NCI-H2196 treated with DMSO at 0.1 percent for 48 hours (cell line): ENCODE data around the gene GYPB.
"Not testable (repeated sequence)": the region's sequence is repeated elsewhere in the genome, so short reads cannot be mapped to it uniquely, and the experiment has no call there.

ENCODE experiments used
- DNase-seq: peaks from one replicate; lab custom pipeline; 2025; ENCODE audit not compliant: unreplicated experiment; lab: John Stamatoyannopoulos, UW

GYPB gene

GRCh38 chr4:144019277-144019676 lies at the start of gene GYPB:
TSS of gene GYPB (minus strand) at chr4:144019380. CDS start at chr4:144019287, 93 bp downstream.
- not testable (repeated sequence) for DNase-seq

- not testable (repeated sequence) for DNase-seq
These were observed 42.4 kb upstream of the GYPB start for GRCh38 chr4:144061556-144061955.

- not testable (repeated sequence) for DNase-seq
These were observed 41.2 kb upstream of the GYPB start for GRCh38 chr4:144060234-144060859.

DNA sequence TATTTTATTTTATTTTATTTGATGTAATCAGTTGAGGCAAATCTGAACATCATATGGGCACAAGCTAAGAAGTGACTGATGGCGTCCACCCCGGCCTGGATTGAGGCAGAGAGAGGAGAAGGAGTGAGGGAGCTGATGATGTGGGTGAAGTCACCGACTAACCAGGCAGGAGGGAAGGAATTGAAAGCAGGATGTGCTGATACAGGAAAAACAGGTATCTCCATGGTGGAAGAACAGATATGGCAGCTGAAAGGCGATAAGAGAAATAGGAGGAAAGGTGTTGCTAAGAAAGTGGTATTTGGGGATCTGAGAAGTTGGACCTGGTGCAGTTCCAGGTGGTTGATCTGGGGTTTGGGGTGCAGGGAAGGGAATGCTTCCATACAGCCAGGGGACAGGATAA lies 37.6 kb upstream of the GYPB start:
- no peak for DNase-seq

GRCh38 chr4:144055336-144055735 lies 36.2 kb upstream of the GYPB start:
- not testable (repeated sequence) for DNase-seq

GRCh38 chr4:144051494-144051893 lies 32.3 kb upstream of the GYPB start:
- DNase-seq = not testable (repeated sequence)

- DNase-seq = not testable (repeated sequence)
These were observed 31.5 kb upstream of the GYPB start for GRCh38 chr4:144050631-144051030.

DNA sequence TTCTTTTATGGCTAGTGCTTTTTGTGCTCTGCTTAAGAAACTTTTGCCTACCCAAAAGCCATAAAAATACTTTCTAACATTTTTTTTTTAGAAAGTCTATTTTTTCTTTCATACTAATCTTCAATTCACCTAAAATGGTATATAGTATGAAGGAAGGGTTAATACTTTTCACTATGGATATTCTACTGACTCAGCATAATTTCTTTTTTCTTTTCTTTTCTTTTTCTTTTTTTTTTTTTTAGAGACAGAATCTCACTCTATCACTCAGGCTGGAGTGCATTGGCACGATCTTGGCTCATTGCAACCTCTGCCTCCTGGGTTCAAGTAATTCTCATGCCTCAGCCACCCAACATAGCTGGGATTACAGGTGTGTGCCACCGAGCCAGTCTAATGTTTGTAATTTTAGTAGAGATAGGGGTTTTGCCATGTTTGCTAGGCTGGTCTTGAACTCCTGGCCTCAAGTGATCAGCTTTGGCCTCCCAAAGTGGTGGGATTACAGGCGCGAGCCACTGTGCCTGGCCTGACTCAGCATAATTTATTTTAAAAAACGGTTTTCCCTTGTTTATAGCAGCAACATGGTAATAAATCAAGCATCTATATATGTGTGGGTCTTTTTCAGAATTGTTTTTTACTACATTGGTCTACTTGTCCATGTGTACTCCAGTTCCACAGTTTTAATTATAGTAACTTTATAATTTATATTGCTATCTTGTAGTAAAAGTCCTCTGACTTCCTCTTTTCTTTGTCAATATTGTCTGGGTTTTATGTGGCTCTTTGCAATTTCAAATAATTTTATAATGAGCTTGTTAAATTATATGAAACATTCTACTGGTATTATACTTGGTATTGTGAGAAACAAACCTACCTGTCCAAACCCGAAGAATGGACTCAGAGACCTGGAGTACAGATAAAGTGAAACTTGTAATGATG lies 30.6 kb upstream of the GYPB start:
- DNase-seq = not testable (repeated sequence)

DNA sequence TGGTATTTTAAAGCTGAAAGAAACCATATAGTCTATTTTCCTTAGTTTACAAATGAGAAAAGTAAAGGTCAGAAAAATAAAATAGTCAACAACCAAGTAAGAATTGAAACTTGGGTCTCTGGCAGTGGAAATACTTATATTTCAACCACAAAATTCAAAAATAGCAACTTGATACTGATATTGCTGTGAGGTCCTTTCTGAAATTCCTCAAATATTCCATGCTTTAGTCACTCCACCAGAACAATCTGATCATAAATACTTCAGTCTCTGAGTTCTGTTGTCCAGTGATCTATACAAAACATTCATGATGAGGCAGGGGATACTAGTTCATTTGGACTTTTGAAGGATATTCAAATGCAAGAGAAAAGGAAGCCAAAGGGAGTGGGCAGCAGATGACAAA lies 25.8 kb upstream of the GYPB start:
- not testable (repeated sequence) for DNase-seq

DNA sequence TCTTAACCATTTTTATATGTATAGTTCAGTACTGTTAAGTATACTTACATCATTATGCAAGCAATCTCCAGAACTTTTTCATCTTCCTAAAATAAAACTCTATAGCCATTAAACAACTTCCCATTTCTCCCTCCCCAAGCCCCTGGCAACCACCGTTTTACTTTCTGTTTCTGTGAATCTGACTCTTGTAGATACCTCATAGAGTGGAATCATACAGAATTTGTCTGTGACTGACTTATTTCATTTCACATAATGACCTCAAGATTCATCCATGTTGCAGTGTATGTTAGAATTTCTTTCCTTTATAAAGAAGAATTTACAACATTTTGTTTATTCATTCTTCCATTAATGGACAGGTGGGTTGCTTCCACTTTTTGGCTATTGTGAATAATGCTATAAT lies 13.4 kb upstream of the GYPB start:
- not testable (repeated sequence) for DNase-seq

- not testable (repeated sequence) for DNase-seq
These were observed 12.7 kb upstream of the GYPB start for GRCh38 chr4:144031875-144032274.

DNA sequence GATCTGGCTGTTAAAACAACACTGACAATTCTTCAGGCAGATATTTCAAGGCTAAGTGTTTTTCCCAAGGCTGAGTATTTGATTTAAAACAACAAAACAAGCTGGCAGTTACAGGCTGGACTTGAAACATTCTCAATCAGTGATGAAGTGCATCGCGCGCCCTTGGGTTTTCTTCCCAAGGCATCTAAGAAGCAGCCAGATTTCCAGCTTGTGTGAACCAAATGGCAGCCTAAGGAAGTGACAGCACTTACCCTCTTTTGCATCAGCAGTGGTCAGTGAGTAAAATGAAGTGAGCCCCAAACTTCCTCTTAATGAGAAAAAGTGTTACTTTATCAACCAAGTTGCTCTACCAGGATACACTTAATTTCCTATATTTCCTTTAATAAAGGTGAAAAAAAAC lies 12.2 kb upstream of the GYPB start:
- DNase-seq = not testable (repeated sequence)

GRCh38 chr4:144030708-144031107 lies 11.5 kb upstream of the GYPB start:
- DNase-seq = not testable (repeated sequence)

DNA sequence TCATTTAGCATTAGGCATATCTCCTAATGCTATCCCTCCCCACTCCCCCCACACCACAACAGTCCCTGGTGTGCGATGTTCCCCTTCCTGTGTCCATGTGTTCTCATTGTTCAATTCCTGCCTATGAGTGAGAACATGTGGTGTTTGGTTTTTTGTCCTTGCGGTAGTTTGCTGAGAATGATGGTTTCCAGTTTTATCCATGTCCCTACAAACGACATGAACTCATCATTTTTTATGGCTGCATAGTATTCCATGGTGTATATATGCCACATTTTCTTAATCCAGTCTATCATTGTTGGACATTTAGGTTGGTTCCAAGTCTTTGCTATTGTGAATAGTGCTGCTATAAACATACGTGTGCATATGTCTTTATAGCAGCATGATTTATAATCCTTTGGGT lies 7.5 kb upstream of the GYPB start:
- not testable (repeated sequence) for DNase-seq

DNA sequence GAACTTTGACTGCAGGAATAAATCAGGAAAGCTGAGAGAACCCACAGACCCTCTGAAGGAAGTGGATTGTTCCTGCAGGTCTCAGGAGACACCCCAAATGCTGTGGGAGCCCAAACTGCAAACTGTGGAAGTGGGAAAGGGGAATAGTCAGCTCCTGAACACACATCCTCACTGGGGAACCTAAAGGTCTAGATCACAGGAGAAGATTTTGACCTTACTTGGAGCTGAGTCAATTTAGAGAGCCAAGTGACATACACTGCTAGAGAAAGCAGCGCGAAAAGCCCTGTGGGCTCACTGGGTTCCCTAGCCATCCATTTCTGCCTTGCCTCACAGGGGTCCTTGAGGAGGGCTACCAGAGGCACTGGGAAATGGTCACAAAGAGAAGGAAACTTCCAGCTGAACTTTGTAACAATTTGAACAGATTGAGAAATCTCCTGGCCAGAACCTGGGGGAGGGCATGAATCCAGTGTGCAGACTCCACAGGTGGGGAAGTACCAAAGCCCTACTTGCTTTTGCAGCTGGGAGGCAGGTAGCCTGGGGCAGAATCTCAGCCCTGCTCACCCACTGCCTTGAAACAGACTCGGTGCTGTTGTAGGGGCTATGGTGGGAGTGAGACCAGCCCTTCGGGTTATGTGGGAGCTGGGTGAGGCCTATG lies 5.3 kb upstream of the GYPB start:
- not testable (repeated sequence) for DNase-seq

DNA sequence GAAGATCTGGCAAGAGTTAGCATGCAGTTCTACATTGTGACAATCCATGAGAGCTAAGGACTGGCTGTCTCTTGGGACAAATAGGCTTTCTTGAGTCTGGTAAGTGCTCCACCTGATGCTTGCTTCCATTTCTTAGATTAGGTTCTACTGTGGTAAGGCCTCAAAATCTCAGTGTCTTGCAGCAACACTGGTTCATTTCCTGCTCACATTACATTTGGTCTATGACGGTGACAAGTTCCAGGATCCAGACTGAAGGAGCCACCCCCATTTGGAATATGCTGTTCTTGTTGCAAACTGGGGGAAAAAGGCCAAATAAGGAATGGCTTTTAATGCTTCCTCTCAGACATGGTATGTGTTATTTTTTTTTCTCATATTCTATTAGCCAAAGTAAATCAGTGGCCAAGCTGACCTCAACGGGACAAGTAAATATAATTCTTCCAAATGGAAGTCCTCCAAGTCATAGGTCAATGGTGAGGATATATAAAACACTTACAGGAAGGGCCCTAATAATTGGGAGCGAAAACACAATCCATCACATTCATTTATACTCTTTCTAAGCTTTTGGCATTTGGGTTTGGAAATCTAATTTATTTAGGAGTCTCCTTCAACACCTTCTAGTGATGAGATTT lies 3.7 kb upstream of the GYPB start:
- DNase-seq = not testable (repeated sequence)

DNA sequence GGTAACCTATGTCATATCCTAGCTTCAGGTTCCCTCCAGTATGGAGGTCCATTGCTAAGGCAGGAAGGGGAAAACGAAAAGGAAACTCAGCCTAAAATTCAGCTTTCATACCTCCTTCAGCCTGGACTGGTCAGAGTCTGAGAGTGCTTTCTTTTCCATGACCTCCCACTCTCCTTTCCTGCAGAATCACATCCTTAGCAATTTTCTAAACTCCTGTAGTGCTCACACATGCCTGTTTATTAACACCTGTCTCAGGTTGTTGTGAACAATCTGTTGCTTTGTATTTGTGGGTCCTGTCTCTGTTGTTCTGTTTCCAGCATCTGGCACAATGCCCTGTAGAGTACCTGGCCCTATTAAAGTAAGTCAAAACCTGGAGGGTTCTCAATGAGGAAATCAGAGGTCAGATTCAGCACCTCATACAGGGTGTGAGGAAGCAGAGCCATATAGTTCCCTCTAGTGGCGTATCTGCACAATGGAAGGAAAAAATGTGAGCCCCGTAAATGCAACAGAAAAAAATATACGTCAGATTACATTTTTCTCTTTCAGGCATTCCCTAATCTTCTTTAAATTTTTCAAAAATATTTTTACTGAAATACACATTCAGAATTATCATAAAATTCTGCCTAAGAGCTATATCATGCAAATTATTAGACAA lies 2.3 kb upstream of the GYPB start:
- not testable (repeated sequence) for DNase-seq

GRCh38 chr4:144018223-144019000 lies 768 bp downstream of the GYPB start:
- DNase-seq = not testable (repeated sequence)

DNA sequence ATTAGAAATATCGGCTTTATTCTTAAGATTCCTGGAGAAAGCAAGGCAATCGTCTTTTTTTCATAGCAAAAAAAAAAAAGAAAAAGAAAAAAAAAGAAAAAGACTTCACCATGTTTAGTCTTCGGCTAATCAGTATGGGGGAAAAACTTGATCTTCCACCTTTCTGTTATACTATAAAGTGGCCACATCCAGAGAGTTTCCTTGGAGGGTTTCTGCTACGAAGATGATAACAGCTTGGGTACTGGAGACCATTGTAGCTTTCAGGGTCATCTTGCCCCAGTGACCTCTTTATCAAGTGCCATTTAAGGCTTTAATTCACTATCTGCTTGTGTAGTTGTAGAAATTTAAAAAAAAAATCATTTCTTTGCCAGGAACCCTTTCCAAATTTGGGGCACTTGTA lies 1.9 kb downstream of the GYPB start:
- not testable (repeated sequence) for DNase-seq
